H1 (cell line): ENCODE measurements around the gene NCK2. TPM values are rescaled to one million over a fixed set of nuclear protein-coding genes. Genes with fewer than 3 reads are reported as not detected.

ENCODE experiments used
- CTCF ChIA-PET: fragments of 300-600 bp; sonication (Branson Sonifier 250); formaldehyde crosslinking; loops from one replicate; lab custom pipeline; 2021; ENCODE audit not compliant: partially characterized antibody; lab: Charles Lee
- POLR2A ChIA-PET: fragments of 300-600 bp; sonication (Branson Sonifier 250); formaldehyde crosslinking; loops from one replicate; lab custom pipeline; 2021; ENCODE audit warnings: inconsistent platforms; ENCODE audit not compliant: partially characterized antibody; lab: Charles Lee
- DNase-seq, 2 experiments: peaks; one replicate each; pipeline versions ENCODE4 v3.0.0 to v3.0.0-alpha.2; 2010 to 2022; ENCODE audit warnings: low spot score in 2 of 2, low read depth in 1 of 2, mixed read lengths in 1 of 2
- FAIRE-seq: peaks from 2 replicates; lab custom pipeline; 2011; peaks lifted over from hg19 to GRCh38; lab: Jason Lieb, UNC
- H2AFZ ChIP-seq: 2 replicates; pipeline ENCODE4 v1.8.1; 2012; ENCODE audit warnings: low read length, inconsistent platforms
- H2AK5ac ChIP-seq: 2 replicates; pipeline ENCODE4 v1.6.1; 2013; ENCODE audit warnings: low read depth, low read length
- H2BK120ac ChIP-seq: replicated peaks from 2 replicates; pipeline ENCODE3; 2013; ENCODE audit warnings: low read depth, low read length, inconsistent platforms
- H2BK12ac ChIP-seq: 2 replicates; pipeline ENCODE4 v1.6.1; 2013; ENCODE audit warnings: low read depth, low read length
- H2BK15ac ChIP-seq: 2 replicates; pipeline ENCODE4 v1.6.1; 2013; ENCODE audit warnings: low read length
- H2BK20ac ChIP-seq: 2 replicates; pipeline ENCODE4 v1.6.1; 2013; ENCODE audit warnings: low read length
- H2BK5ac ChIP-seq: 2 replicates; pipeline ENCODE4 v1.6.1; 2013; ENCODE audit warnings: low read depth, low read length
- H3K14ac ChIP-seq: 2 replicates; pipeline ENCODE4 v1.6.1; 2013; ENCODE audit warnings: inconsistent platforms; ENCODE audit not compliant: insufficient read length
- H3K18ac ChIP-seq: 2 replicates; pipeline ENCODE4 v1.6.1; 2013; ENCODE audit warnings: low read length; ENCODE audit errors: extremely low read depth
- H3K23ac ChIP-seq: 2 replicates; pipeline ENCODE4 v1.6.1; 2013; ENCODE audit warnings: inconsistent platforms; ENCODE audit not compliant: insufficient read length
- H3K23me2 ChIP-seq: 2 replicates; pipeline ENCODE4 v1.6.1; 2013; ENCODE audit warnings: low read depth, low read length
- H3K27ac ChIP-seq: 2 replicates; pipeline ENCODE4 v1.6.1; 2011; ENCODE audit warnings: low read depth, low read length, inconsistent platforms
- H3K27me3 ChIP-seq, 4 experiments: replicated peaks in 1 of 4; 1 replicate in 1 of 4; 2 replicates in 3 of 4; pipeline versions ENCODE4 v1.6.1 to v1.8.1; 2011 to 2013; ENCODE audit warnings: low read length in 3 of 4, mild to moderate bottlenecking in 3 of 4, inconsistent platforms in 2 of 4, mixed read lengths in 2 of 4, moderate library complexity in 1 of 4; ENCODE audit not compliant: control insufficient read depth in 3 of 4, insufficient read depth in 3 of 4; ENCODE audit errors: extremely low read depth in 1 of 4
- H3K36me3 ChIP-seq, 4 experiments: 2 replicates each; pipeline versions ENCODE4 v1.6.1 to v1.8.1; 2011 to 2013; ENCODE audit warnings: mild to moderate bottlenecking in 4 of 4, low read length in 3 of 4, moderate library complexity in 2 of 4, control low read depth in 1 of 4, inconsistent platforms in 1 of 4; ENCODE audit not compliant: insufficient read depth in 4 of 4, control insufficient read depth in 2 of 4
- H3K4ac ChIP-seq: replicated peaks from 2 replicates; pipeline ENCODE3; 2013; ENCODE audit warnings: low read length, low read depth, mixed read lengths, inconsistent platforms; ENCODE audit not compliant: insufficient read length
- H3K4me1 ChIP-seq, 4 experiments: replicated peaks in 1 of 4; 1 replicate in 1 of 4; 2 replicates in 3 of 4; pipeline versions ENCODE4 v1.6.1 to v1.8.1; 2011 to 2013; ENCODE audit warnings: low read length in 3 of 4, inconsistent platforms in 2 of 4, mixed read lengths in 1 of 4; ENCODE audit not compliant: insufficient read depth in 4 of 4, control insufficient read depth in 3 of 4
- H3K4me2 ChIP-seq, 2 experiments: 2 replicates each; pipeline versions ENCODE4 v1.6.1 to v1.8.1; 2011 to 2013; ENCODE audit warnings: low read depth in 2 of 2, low read length in 2 of 2, control low read depth in 1 of 2, inconsistent platforms in 1 of 2, mild to moderate bottlenecking in 1 of 2; ENCODE audit not compliant: insufficient read depth in 1 of 2
- H3K4me3 ChIP-seq, 4 experiments: fragments of 200-600, 300-600 bp in 1 of 4; sonication (generic), shearing (Covaris generic), sonication (Bioruptor Twin) in 1 of 4; 2 replicates each; pipeline versions ENCODE4 v1.5.1 to v1.8.1; 2011 to 2016; ENCODE audit warnings: low read length in 4 of 4, low read depth in 3 of 4, control low read depth in 2 of 4, inconsistent platforms in 2 of 4, mild to moderate bottlenecking in 2 of 4, mixed read lengths in 1 of 4, moderate library complexity in 1 of 4; ENCODE audit not compliant: insufficient read depth in 2 of 4; ENCODE audit errors: extremely low read depth in 1 of 4
- H3K56ac ChIP-seq: replicated peaks from 2 replicates; pipeline ENCODE3; 2013; ENCODE audit warnings: low read depth, mild to moderate bottlenecking, mixed read lengths, low read length, inconsistent platforms; ENCODE audit not compliant: insufficient read length
- H3K79me1 ChIP-seq: 2 replicates; pipeline ENCODE4 v1.6.1; 2013; ENCODE audit warnings: low read depth, low read length, control low read depth
- H3K79me2 ChIP-seq, 2 experiments: 2 replicates each; pipeline versions ENCODE4 v1.6.1 to v1.8.1; 2012 to 2013; ENCODE audit warnings: low read length in 2 of 2, mild to moderate bottlenecking in 2 of 2, inconsistent platforms in 1 of 2; ENCODE audit not compliant: insufficient read depth in 2 of 2, control insufficient read depth in 1 of 2
- H3K9ac ChIP-seq, 4 experiments: replicated peaks in 1 of 4; 1 replicate in 1 of 4; 2 replicates in 3 of 4; pipeline versions ENCODE4 v1.6.1 to v1.8.1; 2011 to 2013; ENCODE audit warnings: low read depth in 3 of 4, low read length in 3 of 4, control low read depth in 2 of 4, mild to moderate bottlenecking in 2 of 4, moderate library complexity in 2 of 4, inconsistent platforms in 1 of 4; ENCODE audit errors: extremely low read depth in 1 of 4
- H3K9me3 ChIP-seq, 2 experiments: 2 replicates each; pipeline versions ENCODE4 v1.6.1 to v1.8.1; 2012 to 2013; ENCODE audit warnings: mild to moderate bottlenecking in 2 of 2, moderate library complexity in 2 of 2, control low read depth in 1 of 2, inconsistent platforms in 1 of 2, low read depth in 1 of 2, low read length in 1 of 2, mixed read lengths in 1 of 2; ENCODE audit not compliant: insufficient read depth in 2 of 2
- H4K20me1 ChIP-seq, 2 experiments: replicated peaks in 1 of 2; 2 replicates each; pipeline versions ENCODE3 to v1.8.1; 2011 to 2013; ENCODE audit warnings: inconsistent platforms in 2 of 2, low read length in 2 of 2, mild to moderate bottlenecking in 1 of 2; ENCODE audit not compliant: insufficient read depth in 2 of 2, control insufficient read depth in 1 of 2
- H4K5ac ChIP-seq: 2 replicates; pipeline ENCODE4 v1.6.1; 2013; ENCODE audit warnings: low read length, low read depth, mixed read lengths, inconsistent platforms; ENCODE audit not compliant: insufficient read length
- H4K8ac ChIP-seq: 2 replicates; pipeline ENCODE4 v1.8.0; 2013; ENCODE audit warnings: mild to moderate bottlenecking, moderate library complexity, low read length, inconsistent platforms; ENCODE audit not compliant: insufficient read depth; ENCODE audit errors: extremely low read depth
- H4K91ac ChIP-seq: replicated peaks from 2 replicates; pipeline ENCODE3; 2013; ENCODE audit warnings: low read length, mixed read lengths, inconsistent platforms; ENCODE audit not compliant: insufficient read length
- TAF1 ChIP-seq: IDR thresholded peaks from 2 replicates; pipeline ENCODE4 v1.6.1; 2011; ENCODE audit warnings: mild to moderate bottlenecking, low read depth, low read length
- WGBS, 2 experiments: shearing (Covaris generic) in 1 of 2; methylation state at CpG; one replicate each; pipeline versions ENCODE4 v1.1.6 to v1.1.7; 2013 to 2015; ENCODE audit warnings: low lambda C conversion rate in 2 of 2, mixed read lengths in 2 of 2, inconsistent platforms in 1 of 2, low coverage in 1 of 2, missing lambda C conversion rate in 1 of 2; ENCODE audit not compliant: insufficient replicate concordance in 2 of 2, insufficient coverage in 1 of 2, insufficient read length in 1 of 2; ENCODE audit errors: extremely low coverage in 1 of 2, missing lambda C conversion rate in 1 of 2; 5-methylcytosine and 5-hydroxymethylcytosine counted together
- polyA plus RNA-seq, 7 experiments: library from polyadenylated mRNA; depleted of rRNA in 3 of 7; stranded (reverse) in 5 of 7; unstranded in 2 of 7; fragments of >200 nt in 5 of 7; fragments of 200-250 nt in 2 of 7; gene quantifications; 1 replicate in 5 of 7; 2 replicates in 1 of 7; 4 replicates in 1 of 7; pipeline versions ENCODE4 v1.2.1 to v1.2.3, GENCODE V29; 2011 to 2013; ENCODE audit warnings: missing spikeins in 2 of 7, mixed read lengths in 2 of 7
- total RNA-seq: library from RNA; stranded (reverse); fragmentation: NEBNext Ultra II Directional; extraction: Animal tissue kit (Norgen Biotek cat#: 25700); gene quantifications from 2 replicates; pipeline ENCODE4 v1.2.1, GENCODE V29; 2021

NCK2 gene
- total and polyA plus RNA-seq, 2 of the 8 experiments (the other 6 are each of a cell fraction or from before 2014, with no cell fraction given): 30.3 to 65.7 TPM

GRCh38 chr2:105909215-105909614 lies 164.5 kb downstream of the NCK2 start:
- Histone ChIP-seq H2BK15ac (no peak overlapping the region), H3K79me2 (no peaks in the 10 kb centered on the region), H3K27me3 (no peaks in the 10 kb centered on the region), H4K20me1 (no peaks in the 10 kb centered on the region), H3K23ac (no peak overlapping the region), H3K9ac (no peak overlapping the region), H2AFZ (peak overlapping the region; percentile 50; the same call in 1 of the 2 replicates), H3K14ac (no peak overlapping the region), H3K18ac (no peak overlapping the region), H2BK20ac (no peak overlapping the region), H4K91ac (no peak overlapping the region), H3K9me3 (no peaks in the 10 kb centered on the region; a peak in 1 of 4 replicates), H2BK12ac (no peak overlapping the region), H3K4ac (no peak overlapping the region), H2BK5ac (no peak overlapping the region), H3K4me3 (no peak overlapping the region), H3K56ac (no peak overlapping the region), H3K79me1 (no peaks in the 10 kb centered on the region), H4K5ac (no peak overlapping the region), H3K27ac (no peak overlapping the region), H3K36me3 (no peaks in the 10 kb centered on the region), H3K23me2 (no peaks in the 10 kb centered on the region), H3K4me1 (no peaks in the 10 kb centered on the region), H2BK120ac (no peak overlapping the region), H3K4me2 (no peak overlapping the region), H2AK5ac (no peak overlapping the region), H4K8ac (no peak overlapping the region)
- POLR2A ChIA-PET: no interaction called here
- CTCF ChIA-PET: interaction anchor here (0.8 kb wide), 1 partner anchor 333 kb away, joined by 3 read pairs; no protein-coding TSS in a partner anchor
- DNase-seq (no peak), FAIRE-seq (no peak)
- TF ChIP-seq TAF1: no peak
- WGBS, 2 experiments: 85% methylated on average over 4 of the region's 4 CpGs; no CpG with 5 or more reads in 1 of the 2 experiments
